OCI-LY3 (cell line): ENCODE results near the gene CHERP.

Experiments
- H2AFZ ChIP-seq: fragments of 200-600, 300-600 bp; shearing (Covaris generic); 2 replicates; pipeline ENCODE4 v1.6.0; 2014; ENCODE audit warnings: antibody characterized with exemption, low read depth, low read length
- H3K27ac ChIP-seq: fragments of 200-600, 300-600 bp; sonication (generic); 2 replicates; pipeline ENCODE4 v1.5.1; 2014; ENCODE audit warnings: mild to moderate bottlenecking, low read length, moderate library complexity, mixed read lengths
- H3K27me3 ChIP-seq: fragments of 200-600, 300-600 bp; sonication (generic); 2 replicates; pipeline ENCODE4 v1.6.1; 2014; ENCODE audit warnings: low read depth, low read length, mixed read lengths
- H3K36me3 ChIP-seq: fragments of 200-600, 300-600 bp; sonication (generic); replicated peaks from 2 replicates; pipeline ENCODE3; 2014; ENCODE audit warnings: low read depth, low read length, mixed read lengths
- H3K4me1 ChIP-seq: fragments of 300-600, 200-600 bp; sonication (generic); 2 replicates; pipeline ENCODE4 v1.6.1; 2014; ENCODE audit warnings: low read length, mixed read lengths
- H3K4me2 ChIP-seq: fragments of 200-600, 300-600 bp; sonication (generic); 2 replicates; pipeline ENCODE4 v1.6.1; 2014; ENCODE audit warnings: low read length, mixed read lengths
- H3K4me3 ChIP-seq: fragments of 300-600, 200-600 bp; sonication (generic); 2 replicates; pipeline ENCODE4 v1.5.1; 2014; ENCODE audit warnings: antibody characterized with exemption, mild to moderate bottlenecking, low read length, moderate library complexity
- H3K79me2 ChIP-seq: fragments of 300-600, 200-600 bp; shearing (Covaris generic); 2 replicates; pipeline ENCODE4 v1.6.1; 2014; ENCODE audit warnings: mild to moderate bottlenecking, low read length, mixed read lengths
- H3K9ac ChIP-seq: fragments of 300-600, 200-600 bp; shearing (Covaris generic); 2 replicates; pipeline ENCODE4 v1.6.0; 2014; ENCODE audit warnings: mild to moderate bottlenecking, low read length, moderate library complexity
- H3K9me3 ChIP-seq: fragments of 200-600, 300-600 bp; shearing (Covaris generic); 2 replicates; pipeline ENCODE4 v1.6.1; 2014; ENCODE audit warnings: low read length, mixed read lengths; ENCODE audit not compliant: insufficient read depth
- H4K20me1 ChIP-seq: fragments of 200-600, 300-600 bp; sonication (generic); 2 replicates; pipeline ENCODE4 v1.6.1; 2016; ENCODE audit warnings: low read length, mixed read lengths; ENCODE audit not compliant: insufficient read depth
- CTCF ChIP-seq: fragments of 200-600, 300-600 bp; sonication (generic); IDR thresholded peaks from 2 replicates; pipeline ENCODE4 v1.5.1; 2014; ENCODE audit warnings: antibody characterized with exemption, low read length, low read depth
- EZH2phosphoT487 ChIP-seq: fragments of 200-600 bp; shearing (Covaris generic); IDR thresholded peaks from 2 replicates; pipeline ENCODE4 v1.6.1; 2018; ENCODE audit warnings: antibody characterized with exemption, mixed run types, low read depth

The CHERP gene

GRCh38 chr19:16522559-16523377 is 19.5 kb downstream of the CHERP start:
- Histone ChIP-seq H2AFZ (no peak overlapping the region), H3K27me3 (no peaks in the 10 kb centered on the region), H4K20me1 (no peaks in the 10 kb centered on the region), H3K4me3 (no peak overlapping the region), H3K36me3 (peaks cover 84% of the 10 kb centered on the region), H3K4me2 (no peak overlapping the region), H3K4me1 (no peaks in the 10 kb centered on the region), H3K27ac (no peak overlapping the region), H3K9ac (no peak overlapping the region), H3K79me2 (no peaks in the 10 kb centered on the region; the same call in 1 of the 2 replicates), H3K9me3 (no peaks in the 10 kb centered on the region)
- TF ChIP-seq CTCF = no peak
- no peak for TF ChIP-seq EZH2phosphoT487

- Histone ChIP-seq H4K20me1 (no peaks in the 10 kb centered on the region), H2AFZ (no peak overlapping the region), H3K36me3 (peaks cover 83% of the 10 kb centered on the region), H3K79me2 (no peaks in the 10 kb centered on the region; the same call in 1 of the 2 replicates), H3K4me3 (no peak overlapping the region), H3K9me3 (no peaks in the 10 kb centered on the region), H3K27me3 (no peaks in the 10 kb centered on the region), H3K4me2 (no peak overlapping the region), H3K9ac (no peak overlapping the region), H3K4me1 (no peaks in the 10 kb centered on the region), H3K27ac (no peak overlapping the region)
- no peak for TF ChIP-seq CTCF
- no peak for TF ChIP-seq EZH2phosphoT487
These were observed 20.4 kb downstream of the CHERP start for GRCh38 chr19:16521715-16522289.

GRCh38 chr19:16520986-16521624 is 21.1 kb downstream of the CHERP start:
- Histone ChIP-seq H3K36me3 (peaks cover 82% of the 10 kb centered on the region), H3K4me2 (no peak overlapping the region), H3K9ac (no peak overlapping the region), H3K9me3 (no peaks in the 10 kb centered on the region), H3K27ac (no peak overlapping the region), H3K27me3 (no peaks in the 10 kb centered on the region), H3K79me2 (no peaks in the 10 kb centered on the region; the same call in 1 of the 2 replicates), H2AFZ (no peak overlapping the region), H3K4me3 (no peak overlapping the region), H4K20me1 (no peaks in the 10 kb centered on the region), H3K4me1 (no peaks in the 10 kb centered on the region)
- TF ChIP-seq EZH2phosphoT487 (no peak), CTCF (no peak)
